Measurements from ENCODE around the gene ITFG1.
"Not testable (repeated sequence)": the region's sequence is repeated elsewhere in the genome, so short reads cannot be mapped to it uniquely, and the experiment has no call there.

DNA sequence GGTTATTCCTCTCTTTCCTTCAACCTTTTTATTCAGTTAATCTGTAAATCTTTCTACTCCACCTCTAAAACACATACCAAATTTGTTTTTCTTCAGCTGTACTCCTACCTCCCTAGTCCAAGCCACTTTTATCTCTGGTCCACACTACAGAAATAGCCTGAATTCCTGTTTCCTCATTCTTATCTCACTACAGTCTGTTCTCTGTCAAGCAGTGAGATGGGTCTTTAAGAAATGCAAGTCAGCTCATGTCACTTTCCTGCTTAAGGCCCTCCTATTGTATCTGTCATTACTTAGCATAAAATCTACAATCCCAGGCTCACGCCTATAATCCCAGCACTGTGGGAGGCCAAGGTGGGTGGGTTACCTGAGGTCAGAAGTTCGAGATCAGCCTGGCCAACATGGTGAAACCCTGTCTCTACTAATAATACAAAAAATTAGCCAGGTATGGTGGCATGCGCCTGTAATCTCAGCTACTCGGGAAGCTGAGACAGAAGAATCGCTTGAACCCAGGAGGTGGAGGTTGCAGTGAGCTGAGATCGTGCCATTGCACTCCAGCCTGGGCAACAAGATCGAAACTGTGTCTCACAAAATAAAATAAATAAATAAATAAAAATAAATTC lies 7.3 kb upstream of the ITFG1 start:
- TF ChIP-seq, protein P1, sequence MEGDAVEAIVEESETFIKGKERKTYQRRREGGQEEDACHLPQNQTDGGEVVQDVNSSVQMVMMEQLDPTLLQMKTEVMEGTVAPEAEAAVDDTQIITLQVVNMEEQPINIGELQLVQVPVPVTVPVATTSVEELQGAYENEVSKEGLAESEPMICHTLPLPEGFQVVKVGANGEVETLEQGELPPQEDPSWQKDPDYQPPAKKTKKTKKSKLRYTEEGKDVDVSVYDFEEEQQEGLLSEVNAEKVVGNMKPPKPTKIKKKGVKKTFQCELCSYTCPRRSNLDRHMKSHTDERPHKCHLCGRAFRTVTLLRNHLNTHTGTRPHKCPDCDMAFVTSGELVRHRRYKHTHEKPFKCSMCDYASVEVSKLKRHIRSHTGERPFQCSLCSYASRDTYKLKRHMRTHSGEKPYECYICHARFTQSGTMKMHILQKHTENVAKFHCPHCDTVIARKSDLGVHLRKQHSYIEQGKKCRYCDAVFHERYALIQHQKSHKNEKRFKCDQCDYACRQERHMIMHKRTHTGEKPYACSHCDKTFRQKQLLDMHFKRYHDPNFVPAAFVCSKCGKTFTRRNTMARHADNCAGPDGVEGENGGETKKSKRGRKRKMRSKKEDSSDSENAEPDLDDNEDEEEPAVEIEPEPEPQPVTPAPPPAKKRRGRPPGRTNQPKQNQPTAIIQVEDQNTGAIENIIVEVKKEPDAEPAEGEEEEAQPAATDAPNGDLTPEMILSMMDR (IDR thresholded peaks at IDR 0.05), result not testable (repeated sequence)
- TF ChIP-seq POLR2A (IDR thresholded peaks at IDR 0.05), result not testable (repeated sequence)

Data from body of pancreas (tissue), 4 donors.